GM19467 (cell line): ENCODE data around the gene NDOR1.
A peak's percentile ranks its signal among the peaks of the same experiment; 100 is the strongest.

Experiments
- ATAC-seq: cut with Tn5 transposase; IDR thresholded peaks from one replicate; pipeline ENCODE4 v1.9.1; 2021; ENCODE audit warnings: mild to moderate bottlenecking, moderate library complexity; ENCODE audit not compliant: unreplicated experiment

Gene NDOR1

DNA sequence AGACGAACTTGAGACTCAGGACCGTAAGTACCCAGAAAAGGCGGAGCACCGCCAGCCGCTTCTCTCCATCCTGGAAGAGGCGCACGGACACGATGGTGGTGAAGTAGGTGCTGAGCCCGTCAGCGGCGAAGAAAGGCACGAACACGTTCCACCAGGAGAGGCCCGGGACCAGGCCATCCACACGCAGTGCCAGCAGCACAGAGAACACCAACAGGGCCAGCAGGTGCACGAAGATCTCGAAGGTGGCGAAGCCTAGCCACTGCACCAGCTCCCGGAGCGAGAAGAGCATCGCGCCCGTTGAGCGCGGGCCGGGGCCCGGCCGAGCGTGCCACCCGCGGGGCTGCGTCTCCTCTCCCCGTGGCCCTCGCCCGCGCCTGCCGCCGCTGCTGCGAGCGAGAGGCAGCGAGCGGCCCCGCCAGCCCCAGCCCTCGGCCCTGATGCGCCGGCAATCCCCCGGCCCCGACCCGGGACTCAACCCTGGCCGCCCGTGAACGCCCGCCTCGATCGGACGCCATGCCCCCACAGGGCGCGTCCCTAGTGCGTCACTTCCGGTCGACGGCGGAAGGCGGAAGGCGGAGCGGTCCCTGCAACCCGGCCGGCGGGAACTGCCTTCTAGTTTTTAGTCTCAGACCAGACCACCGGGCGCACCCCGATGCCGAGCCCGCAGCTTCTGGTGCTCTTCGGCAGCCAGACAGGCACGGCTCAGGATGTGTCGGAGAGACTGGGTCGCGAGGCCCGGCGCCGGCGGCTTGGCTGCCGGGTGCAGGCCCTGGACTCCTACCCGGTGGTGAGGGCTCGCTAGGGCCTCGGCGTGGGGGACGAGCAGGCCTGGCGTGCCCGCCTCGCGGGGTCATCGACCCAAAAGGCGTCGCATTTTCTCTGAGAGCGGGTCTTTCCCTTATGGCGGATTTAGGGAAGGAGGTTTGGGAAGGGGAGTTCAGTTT is at the start of gene NDOR1, which contains the start of gene TMEM203:
TSS of gene NDOR1 (plus strand) at position 575 of the 944 bp plus-strand sequence. CDS start at position 653, 78 bp downstream.
TSS of gene TMEM203 (minus strand) at position 523 of the 944 bp plus-strand sequence. CDS start at position 289, 234 bp downstream.
- ATAC-seq: peak; percentile 45

DNA sequence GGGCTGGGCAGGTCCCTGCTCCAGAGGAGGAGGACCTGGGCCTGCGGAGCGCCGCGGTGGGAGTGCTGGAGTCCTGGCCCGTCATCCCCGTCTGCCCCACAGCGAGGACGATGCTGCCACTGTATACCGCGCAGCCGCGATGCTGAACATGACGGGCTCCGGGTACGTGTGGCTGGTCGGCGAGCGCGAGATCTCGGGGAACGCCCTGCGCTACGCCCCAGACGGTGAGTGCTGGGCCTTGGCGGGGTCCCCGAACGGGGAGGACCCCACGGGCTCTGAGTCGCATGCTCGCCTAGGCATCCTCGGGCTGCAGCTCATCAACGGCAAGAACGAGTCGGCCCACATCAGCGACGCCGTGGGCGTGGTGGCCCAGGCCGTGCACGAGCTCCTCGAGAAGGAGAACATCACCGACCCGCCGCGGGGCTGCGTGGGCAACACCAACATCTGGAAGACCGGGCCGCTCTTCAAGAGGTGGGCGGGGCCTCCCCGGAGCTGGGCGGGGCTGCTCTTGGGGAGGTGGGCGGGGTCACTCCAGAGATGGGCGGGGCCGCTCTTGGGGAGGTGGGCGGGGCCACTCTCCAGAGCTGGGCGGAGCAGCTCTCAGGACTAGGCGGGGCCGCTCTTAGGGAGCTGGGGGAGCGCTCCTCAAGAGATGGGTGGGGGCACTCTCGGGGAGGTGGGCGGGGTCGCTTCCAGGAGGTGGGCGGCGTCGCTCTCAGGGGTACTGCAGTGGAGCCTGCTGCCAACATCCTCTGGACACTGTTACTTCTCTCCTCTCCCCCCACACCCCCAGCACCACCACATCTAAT is 48.7 kb upstream of the NDOR1 start:
- no peak for ATAC-seq

DNA sequence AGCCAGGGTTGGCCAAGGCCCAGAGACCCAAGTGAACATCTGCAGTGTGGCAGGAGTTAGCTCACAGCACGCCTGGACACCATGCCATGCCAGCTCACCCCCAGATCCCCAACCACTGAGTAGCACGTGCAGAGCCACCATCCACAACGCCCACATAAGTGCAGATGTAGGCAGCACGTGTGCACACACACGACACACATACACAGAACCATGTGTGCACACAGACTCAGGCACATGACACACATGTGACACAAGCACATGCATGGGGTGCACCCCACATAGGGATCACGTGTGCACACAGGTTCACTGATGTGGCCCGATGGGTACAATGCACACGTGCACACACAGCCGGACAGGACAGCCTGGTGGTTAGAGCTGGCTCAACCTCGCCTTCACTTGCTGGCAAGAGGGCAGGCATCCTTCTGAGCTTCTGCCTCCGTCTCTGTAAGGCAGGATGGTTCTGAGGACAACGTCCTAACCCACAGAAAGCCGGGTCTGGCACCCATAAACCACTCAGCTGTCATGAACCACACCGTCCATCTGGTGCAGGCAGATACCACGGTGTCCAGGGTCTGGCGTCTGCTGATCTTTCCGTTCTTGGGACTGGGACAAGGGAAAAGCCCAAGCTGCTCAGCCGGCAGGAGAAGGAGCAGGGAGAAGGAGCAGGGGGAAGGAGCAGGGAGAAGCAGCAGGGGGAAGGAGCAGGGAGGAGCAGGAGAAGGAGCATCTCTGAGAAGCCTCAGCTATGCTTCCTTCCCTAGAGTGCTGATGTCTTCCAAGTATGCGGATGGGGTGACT is 47.7 kb upstream of the NDOR1 start:
- no peak for ATAC-seq

DNA sequence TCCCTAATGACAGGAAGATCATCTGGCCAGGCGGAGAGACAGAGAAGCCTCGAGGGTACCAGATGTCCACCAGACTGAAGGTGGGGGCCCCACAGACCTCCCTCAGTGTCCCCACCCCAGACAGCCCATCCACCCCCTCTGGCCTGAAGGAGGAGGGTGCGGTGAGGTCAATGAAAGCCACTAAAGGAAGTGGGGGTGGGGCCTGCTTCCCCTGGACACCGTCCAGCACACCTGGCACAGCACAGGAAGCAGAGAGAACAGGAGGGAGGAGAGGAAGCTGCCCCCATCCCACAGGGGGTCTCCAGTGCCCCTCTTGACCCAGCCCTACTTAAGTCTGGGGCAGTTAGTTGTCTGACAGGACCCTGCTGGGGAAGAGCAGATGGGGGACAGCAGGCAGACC is 46.9 kb upstream of the NDOR1 start:
- no peak for ATAC-seq

DNA sequence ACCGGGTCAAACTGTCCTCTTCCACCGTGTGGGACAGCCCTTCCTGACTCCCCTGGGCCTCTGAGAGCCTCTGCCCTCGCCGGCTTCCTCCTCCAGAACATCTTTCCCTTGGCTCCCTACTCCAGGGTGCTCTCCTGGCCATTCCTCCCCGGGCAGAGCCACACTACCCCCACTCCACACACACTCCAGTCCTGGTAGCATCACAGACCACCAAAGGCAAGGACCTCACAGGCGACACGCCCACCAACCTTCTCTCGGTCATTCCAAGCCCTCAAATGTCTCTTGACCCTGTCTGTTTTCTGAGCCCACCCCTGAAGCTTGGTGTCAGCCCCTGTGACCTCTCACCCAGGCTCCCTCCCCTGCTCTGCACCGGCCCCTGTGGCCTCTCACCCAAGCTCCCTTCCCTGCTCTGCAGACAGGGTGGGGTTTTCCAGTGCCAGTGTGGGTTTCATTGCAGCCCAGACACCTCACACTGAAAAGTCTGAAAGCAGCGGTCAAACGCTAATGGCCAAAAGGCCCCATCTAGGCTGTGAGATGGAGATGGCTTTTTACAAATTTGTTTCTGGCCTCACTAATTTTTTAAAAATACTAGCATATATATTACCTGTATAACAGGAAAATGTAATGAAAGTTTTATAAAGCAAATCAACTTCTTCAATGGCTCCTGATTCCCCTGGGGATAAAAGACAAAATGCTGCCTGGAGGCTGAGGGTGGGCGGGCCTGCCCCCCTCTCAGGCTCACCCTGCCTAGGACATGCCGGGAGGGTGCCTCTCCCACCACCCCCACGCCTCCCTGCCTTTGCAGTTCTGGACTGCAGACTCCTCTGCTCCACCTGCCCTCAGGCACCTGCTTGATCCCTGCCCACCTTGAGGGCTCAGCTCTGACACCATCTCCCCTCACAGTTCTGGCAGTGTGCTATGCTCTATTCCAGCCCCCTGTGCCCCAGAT is 46.1 kb upstream of the NDOR1 start:
- no peak for ATAC-seq

DNA sequence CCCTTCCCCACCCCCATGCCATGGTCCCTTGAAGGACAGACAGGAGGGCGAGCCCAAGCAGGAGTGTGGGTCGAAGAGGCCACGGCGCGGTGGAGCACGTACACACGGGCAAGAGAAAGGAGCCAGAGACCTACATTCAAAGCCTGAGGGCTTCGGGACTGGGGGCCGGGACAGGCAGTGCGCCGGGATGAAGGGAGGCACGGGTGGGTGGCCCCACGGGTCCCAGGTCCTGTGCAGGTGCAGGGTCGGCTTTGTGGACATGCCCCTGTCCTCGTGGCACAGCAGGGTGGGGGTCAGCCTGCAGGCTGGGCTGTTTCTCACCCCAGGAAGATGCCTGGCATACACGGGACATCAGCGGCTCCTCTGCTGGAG is 45.5 kb upstream of the NDOR1 start:
- ATAC-seq: no peak

DNA sequence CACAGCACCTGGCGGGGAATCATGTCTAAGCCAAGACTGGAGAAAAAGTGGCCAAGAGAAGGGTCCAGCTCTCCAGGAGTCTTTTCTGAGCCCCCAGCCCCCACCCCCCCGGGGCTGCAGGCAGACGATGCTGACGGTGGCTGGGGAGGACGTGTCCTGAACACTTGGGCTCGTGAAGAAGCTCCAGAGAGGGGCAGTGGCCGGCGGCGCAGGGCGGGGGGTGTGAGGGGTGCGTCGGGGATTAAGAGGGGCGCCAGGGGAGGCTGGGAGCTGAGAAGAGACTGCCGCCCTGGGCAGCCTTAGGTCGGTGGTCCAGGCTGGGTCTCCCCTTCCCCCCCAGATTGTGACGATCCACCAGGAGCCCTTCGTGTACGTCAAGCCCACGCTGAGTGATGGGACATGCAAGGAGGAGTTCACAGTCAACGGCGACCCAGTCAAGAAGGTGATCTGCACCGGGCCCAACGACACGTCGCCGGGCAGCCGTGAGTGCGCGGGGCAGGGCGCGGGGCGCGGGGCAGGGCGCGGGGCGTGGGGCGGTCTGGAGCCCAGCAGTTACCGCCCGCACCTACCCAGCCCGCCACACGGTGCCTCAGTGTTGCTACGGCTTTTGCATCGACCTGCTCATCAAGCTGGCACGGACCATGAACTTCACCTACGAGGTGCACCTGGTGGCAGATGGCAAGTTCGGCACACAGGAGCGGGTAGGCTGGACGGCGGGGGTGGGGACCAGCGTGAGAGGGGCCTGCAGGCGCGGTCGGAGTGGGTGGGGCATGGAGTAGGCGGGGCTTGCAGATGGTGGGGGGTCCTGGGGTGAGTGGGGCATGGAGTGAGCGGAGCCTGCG is 44.6 kb upstream of the NDOR1 start:
- no peak for ATAC-seq

DNA sequence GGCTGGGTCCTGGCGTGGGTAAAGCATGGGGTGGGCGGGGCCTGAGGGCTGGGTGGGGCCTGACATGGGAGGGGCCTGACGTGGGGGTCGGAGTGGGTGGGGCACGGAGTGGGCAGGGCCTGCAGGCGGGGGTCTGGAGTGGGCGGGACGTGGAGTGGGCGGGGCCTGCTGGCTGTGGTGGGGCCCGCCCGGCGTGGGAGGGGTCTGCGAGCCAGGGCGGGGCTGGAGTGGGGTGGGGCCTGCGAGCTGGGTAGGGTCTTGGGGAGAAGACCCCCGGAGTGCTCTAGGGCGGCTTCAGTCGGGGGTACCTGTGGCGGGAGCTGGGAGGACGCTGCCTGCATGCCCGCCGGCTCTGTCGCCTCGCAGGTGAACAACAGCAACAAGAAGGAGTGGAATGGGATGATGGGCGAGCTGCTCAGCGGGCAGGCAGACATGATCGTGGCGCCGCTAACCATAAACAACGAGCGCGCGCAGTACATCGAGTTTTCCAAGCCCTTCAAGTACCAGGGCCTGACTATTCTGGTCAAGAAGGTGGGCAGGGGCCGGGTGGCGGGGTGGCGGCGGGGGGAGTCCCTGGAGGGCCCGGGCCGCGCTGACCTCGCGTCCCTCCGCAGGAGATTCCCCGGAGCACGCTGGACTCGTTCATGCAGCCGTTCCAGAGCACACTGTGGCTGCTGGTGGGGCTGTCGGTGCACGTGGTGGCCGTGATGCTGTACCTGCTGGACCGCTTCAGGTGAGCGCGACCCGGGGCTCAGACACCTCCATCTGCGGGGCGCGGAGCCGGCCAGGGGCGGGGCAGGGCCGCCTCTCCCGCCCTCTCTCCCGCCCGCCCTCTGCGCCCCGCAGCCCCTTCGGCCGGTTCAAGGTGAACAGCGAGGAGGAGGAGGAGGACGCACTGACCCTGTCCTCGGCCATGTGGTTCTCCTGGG is 43.7 kb upstream of the NDOR1 start:
- ATAC-seq: no peak

DNA sequence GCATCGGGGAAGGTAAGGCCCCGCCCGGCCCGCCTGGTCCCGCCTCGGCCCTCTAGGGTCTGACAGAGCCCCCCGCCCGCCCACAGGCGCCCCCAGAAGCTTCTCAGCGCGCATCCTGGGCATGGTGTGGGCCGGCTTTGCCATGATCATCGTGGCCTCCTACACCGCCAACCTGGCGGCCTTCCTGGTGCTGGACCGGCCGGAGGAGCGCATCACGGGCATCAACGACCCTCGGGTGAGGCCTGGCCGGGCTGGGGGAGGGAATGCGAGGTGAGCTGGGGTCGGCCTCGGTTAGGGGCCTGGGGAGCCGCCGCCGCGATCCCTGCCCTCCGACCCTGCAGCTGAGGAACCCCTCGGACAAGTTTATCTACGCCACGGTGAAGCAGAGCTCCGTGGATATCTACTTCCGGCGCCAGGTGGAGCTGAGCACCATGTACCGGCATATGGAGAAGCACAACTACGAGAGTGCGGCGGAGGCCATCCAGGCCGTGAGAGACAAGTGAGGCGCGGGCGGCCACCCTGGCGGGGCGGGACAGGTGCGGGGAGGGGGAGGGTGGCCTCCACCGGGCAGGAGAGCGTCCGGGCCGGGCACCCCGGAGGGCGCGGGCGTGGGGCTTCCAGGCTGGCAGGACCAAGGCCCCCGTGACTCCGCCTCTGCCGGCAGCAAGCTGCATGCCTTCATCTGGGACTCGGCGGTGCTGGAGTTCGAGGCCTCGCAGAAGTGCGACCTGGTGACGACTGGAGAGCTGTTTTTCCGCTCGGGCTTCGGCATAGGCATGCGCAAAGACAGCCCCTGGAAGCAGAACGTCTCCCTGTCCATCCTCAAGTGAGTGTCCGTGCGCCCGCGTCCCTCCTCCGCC is 42.8 kb upstream of the NDOR1 start:
- no peak for ATAC-seq

DNA sequence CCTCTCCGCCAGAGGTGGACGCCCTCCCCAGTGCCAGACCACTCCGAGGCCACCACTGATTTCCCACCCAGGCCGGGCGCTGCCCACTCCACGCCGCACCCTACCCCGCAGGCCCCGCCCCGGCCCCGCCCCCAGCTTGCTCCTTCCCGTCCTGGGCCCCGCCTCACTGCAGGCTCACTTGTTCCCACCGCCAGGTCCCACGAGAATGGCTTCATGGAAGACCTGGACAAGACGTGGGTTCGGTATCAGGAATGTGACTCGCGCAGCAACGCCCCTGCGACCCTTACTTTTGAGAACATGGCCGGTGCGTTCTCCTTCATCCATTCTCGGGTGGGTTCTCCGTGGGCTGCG is 42.2 kb upstream of the NDOR1 start:
- no peak for ATAC-seq

DNA sequence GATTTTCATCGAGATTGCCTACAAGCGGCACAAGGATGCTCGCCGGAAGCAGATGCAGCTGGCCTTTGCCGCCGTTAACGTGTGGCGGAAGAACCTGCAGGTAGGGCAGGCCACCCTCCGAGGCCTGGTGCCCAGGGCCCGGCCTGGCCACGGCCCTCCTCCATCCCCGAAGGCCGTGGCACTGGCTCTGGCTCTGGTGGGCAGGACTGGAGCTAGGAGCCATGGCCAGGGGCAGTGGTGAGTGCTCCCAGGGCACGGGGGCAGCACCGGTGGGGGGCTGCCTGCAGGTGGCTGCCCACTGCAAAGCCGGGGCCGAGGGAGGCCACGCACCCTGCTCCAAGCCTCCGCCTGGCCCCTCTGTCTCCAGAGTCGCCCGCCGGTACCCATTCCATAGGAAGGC is 41.7 kb upstream of the NDOR1 start:
- ATAC-seq: no peak

DNA sequence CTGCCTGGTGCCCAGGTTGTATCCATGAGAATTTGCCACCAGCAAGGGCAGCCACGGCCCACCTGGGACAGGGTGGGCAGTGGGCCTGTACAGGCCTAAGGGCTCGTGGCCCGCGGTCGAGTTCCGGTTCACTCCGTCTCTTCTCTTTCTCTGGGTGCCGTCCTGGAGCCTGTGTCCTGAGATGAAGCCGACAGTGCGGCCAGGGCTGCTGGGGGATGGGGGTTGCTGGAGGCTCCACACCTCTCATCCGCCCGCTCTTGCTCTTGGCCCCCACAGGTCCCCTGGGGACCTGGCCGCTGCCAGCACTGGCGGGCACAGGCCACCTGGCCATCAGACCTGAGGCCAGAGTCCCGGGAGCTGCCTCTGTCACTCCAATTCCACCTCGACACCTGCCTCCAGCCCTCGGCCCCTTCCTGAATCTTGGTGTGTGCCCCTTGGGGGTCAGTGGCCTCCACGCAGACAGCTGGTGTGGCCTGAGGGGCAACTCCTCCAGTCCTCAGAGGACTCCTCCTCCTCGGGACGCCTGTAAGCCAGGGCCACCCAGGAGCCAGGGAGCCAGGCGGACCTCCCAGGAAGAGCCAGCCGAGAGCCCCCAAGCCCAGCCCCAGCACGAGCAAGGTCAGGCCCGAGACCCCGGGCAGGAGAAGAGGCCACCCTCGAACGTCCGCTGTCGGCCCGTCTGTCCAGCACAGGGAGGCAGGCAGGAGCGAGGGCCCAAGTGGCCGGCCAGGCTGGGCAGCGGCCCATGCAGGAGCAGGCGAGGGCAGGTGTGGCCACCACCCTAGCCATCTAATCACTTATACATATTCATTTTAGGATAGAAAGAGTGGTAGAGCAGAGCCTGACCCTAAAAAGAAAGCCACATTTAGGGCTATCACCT is 40.9 kb upstream of the NDOR1 start:
- ATAC-seq: no peak

DNA sequence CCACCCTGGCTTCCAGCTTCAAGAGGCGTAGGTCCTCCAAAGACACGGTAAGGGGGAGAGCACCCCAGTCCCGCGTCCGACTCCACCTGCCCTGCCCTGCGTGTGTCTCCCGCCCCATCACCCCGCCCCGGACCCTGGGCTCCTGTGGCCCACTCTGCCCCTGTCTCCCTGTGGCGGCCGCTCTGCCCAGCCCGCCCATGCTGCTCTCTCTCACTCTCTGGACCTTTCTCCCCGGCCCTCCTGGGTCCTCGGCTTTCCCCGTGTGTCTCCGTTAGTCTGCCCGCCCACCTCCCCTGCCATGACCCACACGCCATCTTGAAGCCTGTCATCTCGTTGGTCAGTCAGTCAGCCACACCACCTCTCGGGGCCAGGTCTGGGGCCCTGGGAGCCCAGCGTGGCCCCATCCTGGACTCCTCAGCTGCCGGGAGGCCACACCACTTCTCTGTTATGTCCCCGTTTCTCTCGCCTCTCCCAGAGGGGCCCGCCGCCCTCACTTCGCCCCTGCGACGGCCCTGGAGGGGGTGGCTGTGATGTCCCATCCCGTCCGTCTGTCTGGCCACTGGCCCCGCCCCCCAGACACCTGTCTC is 40.2 kb upstream of the NDOR1 start:
- ATAC-seq: no peak

DNA sequence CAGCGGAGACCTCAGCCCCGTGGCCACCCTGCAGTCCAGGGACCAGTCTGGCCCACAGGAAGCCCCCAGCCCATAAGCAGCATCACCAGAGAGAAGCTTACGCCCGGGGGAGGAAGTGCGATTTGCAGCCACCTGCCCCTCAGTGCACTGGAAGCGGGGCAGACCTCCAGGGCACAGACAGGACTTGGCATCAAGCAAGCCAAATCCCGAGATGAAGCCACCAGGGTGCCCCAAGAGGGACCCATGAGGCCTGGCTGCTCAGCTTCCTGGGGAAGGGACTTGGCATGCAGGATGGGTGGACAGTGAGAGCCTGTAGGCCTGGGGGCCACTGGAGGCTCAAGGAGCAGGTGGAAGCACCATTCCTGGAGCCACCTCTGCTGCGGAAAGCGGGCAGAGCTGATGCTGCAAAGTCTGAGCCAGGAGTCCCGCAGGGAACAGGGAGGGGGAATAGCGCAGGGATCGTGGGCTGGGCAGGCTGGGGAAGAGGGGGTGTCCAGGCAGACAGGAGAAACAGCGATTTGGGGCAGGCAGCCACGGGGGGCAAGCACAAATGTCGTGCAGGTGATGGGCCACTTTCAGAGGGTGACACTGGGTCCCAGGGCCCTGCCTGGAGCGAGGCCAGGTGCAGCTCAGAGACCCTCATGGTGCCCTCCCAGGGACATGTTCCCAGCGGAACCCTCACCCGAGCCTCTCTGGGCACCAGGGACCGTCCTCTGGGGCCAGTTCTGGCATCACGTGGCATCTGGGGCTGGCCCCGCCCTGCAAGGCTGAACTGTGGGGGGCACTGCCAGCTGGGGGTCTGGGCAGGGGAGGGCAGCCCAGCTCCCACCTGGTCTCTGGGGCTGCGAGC is 38.9 kb upstream of the NDOR1 start:
- ATAC-seq: no peak

DNA sequence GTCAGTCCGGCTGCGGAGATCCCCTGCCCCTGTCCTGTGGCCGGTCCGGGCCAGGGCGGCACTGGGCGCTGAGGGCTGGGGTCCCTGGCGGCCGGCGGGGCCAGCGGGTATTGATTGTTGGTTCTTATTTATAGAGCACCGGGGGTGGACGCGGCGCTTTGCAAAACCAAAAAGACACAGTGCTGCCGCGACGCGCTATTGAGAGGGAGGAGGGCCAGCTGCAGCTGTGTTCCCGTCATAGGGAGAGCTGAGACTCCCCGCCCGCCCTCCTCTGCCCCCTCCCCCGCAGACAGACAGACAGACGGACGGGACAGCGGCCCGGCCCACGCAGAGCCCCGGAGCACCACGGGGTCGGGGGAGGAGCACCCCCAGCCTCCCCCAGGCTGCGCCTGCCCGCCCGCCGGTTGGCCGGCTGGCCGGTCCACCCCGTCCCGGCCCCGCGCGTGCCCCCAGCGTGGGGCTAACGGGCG is 38.2 kb upstream of the NDOR1 start:
- ATAC-seq: no peak
